HepG2 (cell line): ENCODE data around the gene APOC1. TPM values are rescaled to one million over a fixed set of nuclear protein-coding genes. Genes with fewer than 3 reads are reported as not detected.

Experiments used
- DPF2 ChIP-seq: sonication (generic); formaldehyde crosslinking; IDR thresholded peaks from 2 replicates; pipeline ENCODE4 v1.4.0; 2020; ENCODE audit warnings: mild to moderate bottlenecking, low read depth, missing genetic modification reagents, borderline replicate concordance
- GMEB2 ChIP-seq: IDR thresholded peaks from 2 replicates; pipeline ENCODE4 v1.6.1; 2016; ENCODE audit warnings: missing biosample characterization, missing genetic modification reagents, low read depth
- HBP1 ChIP-seq: IDR thresholded peaks from 2 replicates; pipeline ENCODE4 v1.6.1; 2016; ENCODE audit warnings: low read depth, control low read depth
- HOXA7 ChIP-seq: sonication (generic); formaldehyde crosslinking; IDR thresholded peaks from 2 replicates; pipeline ENCODE4 v1.8.1; 2022; ENCODE audit warnings: mild to moderate bottlenecking, missing genetic modification reagents, moderate library complexity
- KLF9 ChIP-seq: IDR thresholded peaks from 2 replicates; pipeline ENCODE4 v1.6.1; 2016; ENCODE audit warnings: low read depth
- LCORL ChIP-seq, 2 experiments: fragments of 450-650 bp in 1 of 2; sonication (generic) in 1 of 2; formaldehyde crosslinking in 1 of 2; IDR thresholded peaks; 2 replicates each; pipeline versions ENCODE4 v1.5.0 to v1.6.1; 2017 to 2020; ENCODE audit warnings: antibody characterized with exemption in 1 of 2, missing genetic modification reagents in 1 of 2
- SCMH1 ChIP-seq: sonication (generic); formaldehyde crosslinking; IDR thresholded peaks from 2 replicates; pipeline ENCODE4 v1.9.0; 2021; ENCODE audit warnings: missing genetic modification reagents, mild to moderate bottlenecking, borderline replicate concordance
- THYN1 ChIP-seq: sonication (generic); formaldehyde crosslinking; IDR thresholded peaks from 2 replicates; pipeline ENCODE4 v1.8.1; 2023; ENCODE audit warnings: low read depth, mild to moderate bottlenecking, moderate library complexity, missing genetic modification reagents, borderline replicate concordance
- ZBTB38 ChIP-seq: sonication (generic); formaldehyde crosslinking; IDR thresholded peaks from 2 replicates; pipeline ENCODE4 v1.5.1; 2020; ENCODE audit warnings: mild to moderate bottlenecking, missing genetic modification reagents
- ZNF329 ChIP-seq: sonication (generic); formaldehyde crosslinking; IDR thresholded peaks from 2 replicates; pipeline ENCODE4 v1.9.0; 2021; ENCODE audit warnings: low read depth, mild to moderate bottlenecking, missing genetic modification reagents
- ZNF652 ChIP-seq: IDR thresholded peaks from 2 replicates; pipeline ENCODE4 v1.6.1; 2016; ENCODE audit warnings: low read depth, borderline replicate concordance
- ZNF713 ChIP-seq: sonication (generic); formaldehyde crosslinking; IDR thresholded peaks from 2 replicates; pipeline ENCODE4 v1.4.0; 2020; ENCODE audit warnings: mild to moderate bottlenecking, missing genetic modification reagents
- ZNF792 ChIP-seq: IDR thresholded peaks from 2 replicates; pipeline ENCODE4 v1.6.1; 2016
- polyA plus RNA-seq, 8 experiments: library from polyadenylated mRNA; depleted of rRNA in 3 of 8; stranded (reverse) in 7 of 8; unstranded in 1 of 8; fragments of >200 nt; fragmentation: Illumina TruSeq in 4 of 8; extraction: Trizol in 4 of 8; gene quantifications; 2 replicates each; pipeline versions ENCODE4 v1.2.1 to v1.2.3, GENCODE V29; 2011 to 2016; ENCODE audit warnings: low read depth in 4 of 8, missing spikeins in 1 of 8, mixed read lengths in 1 of 8; ENCODE audit not compliant: insufficient read depth in 1 of 8
- total RNA-seq, 5 experiments: library from RNA; depleted of rRNA; stranded (reverse); fragments of >200 nt; fragmentation: Illumina TruSeq; extraction: Trizol; gene quantifications; 2 replicates each; pipeline ENCODE4 v1.2.3, GENCODE V29; 2016; ENCODE audit warnings: low read depth in 1 of 5
- TF ChIP-seq, protein P1 (sequence below): sonication (generic); formaldehyde crosslinking; conservative IDR thresholded peaks from 2 replicates; pipeline ENCODE4 v1.8.1; 2023; ENCODE audit warnings: missing genetic modification reagents
- TF ChIP-seq, protein P2 (sequence below): sonication (generic); formaldehyde crosslinking; IDR thresholded peaks from 2 replicates; pipeline ENCODE4 v1.4.0; 2020; ENCODE audit warnings: missing genetic modification reagents, borderline replicate concordance
- TF ChIP-seq, protein P3 (sequence below): sonication (generic); formaldehyde crosslinking; IDR thresholded peaks from 2 replicates; pipeline ENCODE4 v1.4.0; 2020; ENCODE audit warnings: missing genetic modification reagents
- TF ChIP-seq, protein P4 (sequence below): fragments of 450-650 bp; IDR thresholded peaks from 2 replicates; pipeline ENCODE4 v1.6.1; 2016

APOC1 gene
- total and polyA plus RNA-seq, 2 of the 13 experiments (the other 11 are each of a cell fraction or from before 2014, with no cell fraction given), result 600 to 1,235 TPM

- TF ChIP-seq HOXA7, result no peak
- TF ChIP-seq, protein P1, sequence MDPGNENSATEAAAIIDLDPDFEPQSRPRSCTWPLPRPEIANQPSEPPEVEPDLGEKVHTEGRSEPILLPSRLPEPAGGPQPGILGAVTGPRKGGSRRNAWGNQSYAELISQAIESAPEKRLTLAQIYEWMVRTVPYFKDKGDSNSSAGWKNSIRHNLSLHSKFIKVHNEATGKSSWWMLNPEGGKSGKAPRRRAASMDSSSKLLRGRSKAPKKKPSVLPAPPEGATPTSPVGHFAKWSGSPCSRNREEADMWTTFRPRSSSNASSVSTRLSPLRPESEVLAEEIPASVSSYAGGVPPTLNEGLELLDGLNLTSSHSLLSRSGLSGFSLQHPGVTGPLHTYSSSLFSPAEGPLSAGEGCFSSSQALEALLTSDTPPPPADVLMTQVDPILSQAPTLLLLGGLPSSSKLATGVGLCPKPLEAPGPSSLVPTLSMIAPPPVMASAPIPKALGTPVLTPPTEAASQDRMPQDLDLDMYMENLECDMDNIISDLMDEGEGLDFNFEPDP (CRISPR knock-in tag), result no peak
- peak; percentile 97 for TF ChIP-seq ZBTB38
- TF ChIP-seq ZNF792, result peak; percentile 92
- no peak for TF ChIP-seq THYN1
- TF ChIP-seq, protein P2, sequence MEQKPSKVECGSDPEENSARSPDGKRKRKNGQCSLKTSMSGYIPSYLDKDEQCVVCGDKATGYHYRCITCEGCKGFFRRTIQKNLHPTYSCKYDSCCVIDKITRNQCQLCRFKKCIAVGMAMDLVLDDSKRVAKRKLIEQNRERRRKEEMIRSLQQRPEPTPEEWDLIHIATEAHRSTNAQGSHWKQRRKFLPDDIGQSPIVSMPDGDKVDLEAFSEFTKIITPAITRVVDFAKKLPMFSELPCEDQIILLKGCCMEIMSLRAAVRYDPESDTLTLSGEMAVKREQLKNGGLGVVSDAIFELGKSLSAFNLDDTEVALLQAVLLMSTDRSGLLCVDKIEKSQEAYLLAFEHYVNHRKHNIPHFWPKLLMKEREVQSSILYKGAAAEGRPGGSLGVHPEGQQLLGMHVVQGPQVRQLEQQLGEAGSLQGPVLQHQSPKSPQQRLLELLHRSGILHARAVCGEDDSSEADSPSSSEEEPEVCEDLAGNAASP, result peak; percentile 99
- TF ChIP-seq ZNF652 (CRISPR knock-in tag), result no peak
- TF ChIP-seq, protein P3, sequence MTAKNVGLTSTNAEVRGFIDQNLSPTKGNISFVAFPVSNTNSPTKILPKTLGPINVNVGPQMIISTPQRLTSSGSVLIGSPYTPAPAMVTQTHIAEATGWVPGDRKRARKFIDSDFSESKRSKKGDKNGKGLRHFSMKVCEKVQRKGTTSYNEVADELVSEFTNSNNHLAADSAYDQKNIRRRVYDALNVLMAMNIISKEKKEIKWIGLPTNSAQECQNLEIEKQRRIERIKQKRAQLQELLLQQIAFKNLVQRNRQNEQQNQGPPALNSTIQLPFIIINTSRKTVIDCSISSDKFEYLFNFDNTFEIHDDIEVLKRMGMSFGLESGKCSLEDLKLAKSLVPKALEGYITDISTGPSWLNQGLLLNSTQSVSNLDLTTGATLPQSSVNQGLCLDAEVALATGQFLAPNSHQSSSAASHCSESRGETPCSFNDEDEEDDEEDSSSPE (CRISPR knock-in tag), result peak; percentile 72
- no peak for TF ChIP-seq KLF9 (CRISPR knock-in tag)
- no peak for TF ChIP-seq SCMH1 (CRISPR knock-in tag)
- TF ChIP-seq, protein P4, sequence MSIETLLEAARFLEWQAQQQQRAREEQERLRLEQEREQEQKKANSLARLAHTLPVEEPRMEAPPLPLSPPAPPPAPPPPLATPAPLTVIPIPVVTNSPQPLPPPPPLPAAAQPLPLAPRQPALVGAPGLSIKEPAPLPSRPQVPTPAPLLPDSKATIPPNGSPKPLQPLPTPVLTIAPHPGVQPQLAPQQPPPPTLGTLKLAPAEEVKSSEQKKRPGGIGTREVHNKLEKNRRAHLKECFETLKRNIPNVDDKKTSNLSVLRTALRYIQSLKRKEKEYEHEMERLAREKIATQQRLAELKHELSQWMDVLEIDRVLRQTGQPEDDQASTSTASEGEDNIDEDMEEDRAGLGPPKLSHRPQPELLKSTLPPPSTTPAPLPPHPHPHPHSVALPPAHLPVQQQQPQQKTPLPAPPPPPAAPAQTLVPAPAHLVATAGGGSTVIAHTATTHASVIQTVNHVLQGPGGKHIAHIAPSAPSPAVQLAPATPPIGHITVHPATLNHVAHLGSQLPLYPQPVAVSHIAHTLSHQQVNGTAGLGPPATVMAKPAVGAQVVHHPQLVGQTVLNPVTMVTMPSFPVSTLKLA, result peak; percentile 85
- peak; percentile 95 for TF ChIP-seq HBP1 (CRISPR knock-in tag)
- peak; percentile 98; the same call in 1 of the 2 replicates for TF ChIP-seq ZNF713
- peak; percentile 61; the same call in 1 of the 2 replicates for TF ChIP-seq LCORL (IDR thresholded peaks at IDR 0.05)
- TF ChIP-seq LCORL (CRISPR knock-in tag; IDR thresholded peaks at IDR 0.05), result peak; percentile 99
- TF ChIP-seq DPF2, result peak; percentile 96
- TF ChIP-seq ZNF329, result peak; percentile 85; the same call in 1 of the 2 replicates
- TF ChIP-seq GMEB2 (CRISPR knock-in tag), result no peak
These were observed 10.9 kb downstream of the APOC1 start (continued) for GRCh38 chr19:44925114-44925891.
